H9 (cell line): Measurements from ENCODE around the gene TOMM70. TPM values are rescaled to one million over a fixed set of nuclear protein-coding genes. Genes with fewer than 3 reads are reported as not detected.

ENCODE experiments used
- DNase-seq: peaks from one replicate; pipeline ENCODE4 v3.0.0-alpha.2; 2017
- H2AFZ ChIP-seq: one replicate; pipeline ENCODE4 v1.6.1; 2013; ENCODE audit warnings: mild to moderate bottlenecking, low read length, control low read depth, moderate library complexity
- H2AK5ac ChIP-seq: 2 replicates; pipeline ENCODE4 v1.6.1; 2013; ENCODE audit warnings: low read length, control low read depth, mixed read lengths; ENCODE audit not compliant: insufficient read length
- H2BK120ac ChIP-seq: one replicate; pipeline ENCODE4 v1.6.1; 2013; ENCODE audit warnings: low read depth, mild to moderate bottlenecking, low read length, control low read depth, inconsistent platforms; ENCODE audit not compliant: poor library complexity, severe bottlenecking
- H2BK12ac ChIP-seq: 2 replicates; pipeline ENCODE4 v1.6.1; 2013; ENCODE audit warnings: low read length, control low read depth, mixed read lengths, low read depth; ENCODE audit not compliant: insufficient read length
- H2BK15ac ChIP-seq: 2 replicates; pipeline ENCODE4 v1.6.1; 2013; ENCODE audit warnings: low read depth, low read length, control low read depth
- H2BK20ac ChIP-seq: one replicate; pipeline ENCODE4 v1.6.1; 2013; ENCODE audit warnings: low read depth, mild to moderate bottlenecking, low read length, control low read depth, inconsistent platforms; ENCODE audit not compliant: poor library complexity, severe bottlenecking
- H2BK5ac ChIP-seq: 2 replicates; pipeline ENCODE4 v1.6.1; 2013; ENCODE audit warnings: low read length, control low read depth, mixed read lengths; ENCODE audit not compliant: insufficient read length
- H3K14ac ChIP-seq: 2 replicates; pipeline ENCODE4 v1.6.1; 2013; ENCODE audit warnings: low read length, control low read depth; ENCODE audit not compliant: insufficient read depth
- H3K18ac ChIP-seq: 2 replicates; pipeline ENCODE4 v1.6.1; 2013; ENCODE audit warnings: low read depth, mild to moderate bottlenecking, mixed read lengths, low read length, control low read depth; ENCODE audit not compliant: insufficient read length
- H3K23ac ChIP-seq: 2 replicates; pipeline ENCODE4 v1.6.1; 2013; ENCODE audit warnings: low read length, control low read depth, mixed read lengths, low read depth; ENCODE audit not compliant: insufficient read length
- H3K23me2 ChIP-seq: 2 replicates; pipeline ENCODE4 v1.6.1; 2013; ENCODE audit warnings: low read depth, mild to moderate bottlenecking, mixed read lengths, low read length, control low read depth; ENCODE audit not compliant: insufficient read length, poor library complexity, severe bottlenecking
- H3K27ac ChIP-seq: 2 replicates; pipeline ENCODE4 v1.5.1; 2013; ENCODE audit warnings: low read length, control low read depth, mixed read lengths, low read depth; ENCODE audit not compliant: insufficient read length
- H3K27me3 ChIP-seq: 2 replicates; pipeline ENCODE4 v1.6.1; 2013; ENCODE audit warnings: low read length, control low read depth, inconsistent platforms; ENCODE audit not compliant: insufficient read depth
- H3K4ac ChIP-seq: 2 replicates; pipeline ENCODE4 v1.6.1; 2013; ENCODE audit warnings: low read depth, mild to moderate bottlenecking, control low read depth, inconsistent platforms, low read length, moderate library complexity
- H3K4me1 ChIP-seq: 2 replicates; pipeline ENCODE4 v1.6.1; 2013; ENCODE audit warnings: low read length, control low read depth, inconsistent platforms; ENCODE audit not compliant: insufficient read depth
- H3K4me2 ChIP-seq: 2 replicates; pipeline ENCODE4 v1.6.1; 2013; ENCODE audit warnings: low read length, control low read depth, mixed read lengths; ENCODE audit not compliant: insufficient read length, insufficient read depth
- H3K56ac ChIP-seq: 2 replicates; pipeline ENCODE4 v1.6.1; 2013; ENCODE audit warnings: low read depth, mild to moderate bottlenecking, mixed read lengths, low read length, control low read depth; ENCODE audit not compliant: insufficient read length
- H3K79me1 ChIP-seq: 2 replicates; pipeline ENCODE4 v1.6.1; 2013; ENCODE audit warnings: low read depth, mild to moderate bottlenecking, moderate library complexity, low read length, control low read depth, inconsistent platforms; ENCODE audit not compliant: insufficient read depth, poor library complexity, severe bottlenecking
- H3K79me2 ChIP-seq: 2 replicates; pipeline ENCODE4 v1.6.1; 2013; ENCODE audit warnings: low read length, control low read depth, inconsistent platforms; ENCODE audit not compliant: insufficient read depth
- H3K9ac ChIP-seq: 2 replicates; pipeline ENCODE4 v1.6.1; 2013; ENCODE audit warnings: low read length, control low read depth, mixed read lengths; ENCODE audit not compliant: insufficient read length; ENCODE audit errors: extremely low read depth
- H3K9me3 ChIP-seq: one replicate; pipeline ENCODE4 v1.6.1; 2013; ENCODE audit warnings: low read depth, low read length, inconsistent platforms; ENCODE audit not compliant: control insufficient read depth
- H3T11ph ChIP-seq: one replicate; pipeline ENCODE4 v1.6.1; 2013; ENCODE audit warnings: mild to moderate bottlenecking, low read length, control low read depth, inconsistent platforms
- H4K20me1 ChIP-seq: one replicate; pipeline ENCODE4 v1.6.1; 2013; ENCODE audit not compliant: control insufficient read depth, insufficient read length, insufficient read depth
- H4K5ac ChIP-seq: 2 replicates; pipeline ENCODE4 v1.6.1; 2013; ENCODE audit warnings: low read depth, mild to moderate bottlenecking, mixed read lengths, low read length, control low read depth; ENCODE audit not compliant: insufficient read length
- H4K8ac ChIP-seq: replicated peaks from 2 replicates; pipeline ENCODE4 v1.6.1; 2013; ENCODE audit warnings: low read length, control low read depth, mixed read lengths, low read depth; ENCODE audit not compliant: insufficient read length
- H4K91ac ChIP-seq: 2 replicates; pipeline ENCODE4 v1.6.1; 2013; ENCODE audit warnings: low read depth, mild to moderate bottlenecking, moderate library complexity, mixed read lengths, low read length, control low read depth; ENCODE audit not compliant: insufficient read length
- H3K27ac Mint-ChIP-seq, 3 experiments: 2 replicates in 2 of 3; 3 replicates in 1 of 3; pipeline ENCODE4 v1.8.0; 2020 to 2021; ENCODE audit warnings: mixed read lengths in 3 of 3, mild to moderate bottlenecking in 1 of 3, moderate library complexity in 1 of 3
- H3K27me3 Mint-ChIP-seq: 2 replicates; pipeline ENCODE4 v1.8.0; 2021; ENCODE audit warnings: low read depth, mild to moderate bottlenecking, moderate library complexity, mixed read lengths
- H3K36me3 Mint-ChIP-seq, 3 experiments: 2 replicates in 2 of 3; 3 replicates in 1 of 3; pipeline ENCODE4 v1.8.0; 2020 to 2021; ENCODE audit warnings: low read depth in 3 of 3, mixed read lengths in 3 of 3; ENCODE audit not compliant: insufficient read depth in 1 of 3
- H3K4me1 Mint-ChIP-seq, 2 experiments: 2 replicates each; pipeline ENCODE4 v1.8.0; 2020; ENCODE audit warnings: mixed read lengths in 2 of 2
- H3K4me3 Mint-ChIP-seq, 2 experiments: 2 replicates in 1 of 2; 3 replicates in 1 of 2; pipeline ENCODE4 v1.8.0; 2020 to 2021; ENCODE audit warnings: mild to moderate bottlenecking in 2 of 2, mixed read lengths in 2 of 2, moderate library complexity in 1 of 2
- H3K9me3 Mint-ChIP-seq, 2 experiments: 2 replicates in 1 of 2; 3 replicates in 1 of 2; pipeline ENCODE4 v1.8.0; 2020; ENCODE audit warnings: mild to moderate bottlenecking in 2 of 2, mixed read lengths in 2 of 2, moderate library complexity in 1 of 2
- CTCF ChIP-seq: fragments of 200-600 bp; sonication (generic); conservative IDR thresholded peaks from 3 replicates; pipeline ENCODE4 v1.8.0; 2021; ENCODE audit warnings: antibody characterized with exemption, mild to moderate bottlenecking
- WGBS: extraction: QIAGEN DNeasy Blood & Tissue Kit; methylation state at CpG from one replicate; pipeline ENCODE4 v1.1.7; 2013; ENCODE audit warnings: missing lambda C conversion rate, low lambda C conversion rate, mixed read lengths; ENCODE audit not compliant: insufficient read length; ENCODE audit errors: extremely low coverage; 5-methylcytosine and 5-hydroxymethylcytosine counted together
- total RNA-seq: library from RNA; stranded (reverse); gene quantifications from 2 replicates; pipeline ENCODE4 v1.2.1, GENCODE V29; 2021

The TOMM70 gene
- total RNA-seq, 1 experiment from 2014 or later = 53.0 TPM

DNA sequence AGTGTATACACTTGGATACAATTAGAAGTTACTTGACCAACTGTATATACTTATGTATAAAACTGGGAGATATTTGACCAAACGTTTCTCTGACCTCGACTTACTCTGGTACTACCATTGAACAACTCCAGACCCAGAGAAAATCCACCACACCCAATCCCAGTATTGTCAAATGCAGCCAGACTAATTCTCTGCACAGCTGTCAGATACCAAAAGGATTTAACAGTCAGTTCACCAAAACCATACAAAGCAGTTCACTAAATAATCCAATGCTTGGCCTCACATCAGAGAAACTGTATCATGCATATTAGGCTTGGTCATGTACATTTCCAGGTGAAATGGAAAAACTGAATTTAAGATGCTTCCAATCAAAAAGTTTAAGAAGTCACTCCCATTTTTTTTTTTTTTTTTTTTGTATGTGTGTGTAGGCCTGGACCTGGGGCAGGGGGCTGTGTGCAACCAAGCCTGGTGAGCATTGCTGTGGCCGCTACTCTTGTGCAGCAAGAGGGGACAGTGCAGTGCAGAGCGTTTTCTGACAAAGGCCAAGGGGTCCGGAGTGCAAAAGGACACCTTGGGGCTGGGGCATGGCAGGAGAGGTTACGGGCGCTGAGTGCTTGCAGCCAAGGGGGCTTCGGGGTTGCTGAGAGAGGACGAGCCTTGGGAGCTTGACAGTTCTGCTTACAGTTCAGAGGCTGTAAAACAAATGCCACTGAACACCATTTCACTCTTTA is 1.4 kb downstream of the TOMM70 start:
- no CpG with 5 or more reads among the region's 9 CpGs for WGBS
- H3K9me3 ChIP-seq = no peaks in the 10 kb centered on the region
- 0 out of 2 replicates have a peak, but pooled peaks cover 2% of the 10 kb centered on the region for H3K4me1 ChIP-seq
- H3T11ph ChIP-seq = no peak overlapping the region
- H3K4me2 ChIP-seq = peak overlapping the region; percentile 74
- H2AK5ac ChIP-seq = no peak overlapping the region
- Mint-ChIP-seq H3K27ac (no peak overlapping the region), H3K27me3 (peaks cover 4% of the 10 kb centered on the region), H3K36me3 (peaks cover 2 to 12% (median 7%) of the 10 kb centered on the region in 3 experiments; a peak in 5 of 7 replicates), H3K9me3 (no peaks in the 10 kb centered on the region), H3K4me3 (peak overlapping the region; percentile 83 to 91), H3K4me1 (peaks cover 26% of the 10 kb centered on the region in 2 experiments)
- H3K27me3 ChIP-seq = no peaks in the 10 kb centered on the region
- no peak overlapping the region for H2BK5ac ChIP-seq
- no peak overlapping the region for H4K91ac ChIP-seq
- no peak overlapping the region for H2BK120ac ChIP-seq
- no peak for TF ChIP-seq CTCF
- H2AFZ ChIP-seq = no peak overlapping the region
- H2BK20ac ChIP-seq = no peak overlapping the region
- H3K9ac ChIP-seq = no peak overlapping the region
- no peaks in the 10 kb centered on the region for H3K79me1 ChIP-seq
- peaks cover 30% of the 10 kb centered on the region; the same call in 1 of the 2 replicates for H3K79me2 ChIP-seq
- H4K5ac ChIP-seq = no peak overlapping the region
- no peak overlapping the region for H2BK15ac ChIP-seq
- no peak overlapping the region for H3K27ac ChIP-seq
- no peak overlapping the region for H2BK12ac ChIP-seq
- no peak overlapping the region for H3K14ac ChIP-seq
- no peak overlapping the region for H3K4ac ChIP-seq
- peaks cover 6% of the 10 kb centered on the region for H3K23me2 ChIP-seq
- no peak overlapping the region for H4K8ac ChIP-seq
- no peak overlapping the region for H3K23ac ChIP-seq
- no peak overlapping the region for H3K56ac ChIP-seq
- no peak overlapping the region for H3K18ac ChIP-seq
- H4K20me1 ChIP-seq = no peaks in the 10 kb centered on the region
- DNase-seq = no peak
